ENCODE results near the gene PIBF1.

Gene PIBF1

GRCh38 chr13:73061473-73061872 lies 279.5 kb downstream of the PIBF1 start:
- no peak for DNase-seq (ENCODE audit: low read depth)
- TF ChIP-seq, protein P1, sequence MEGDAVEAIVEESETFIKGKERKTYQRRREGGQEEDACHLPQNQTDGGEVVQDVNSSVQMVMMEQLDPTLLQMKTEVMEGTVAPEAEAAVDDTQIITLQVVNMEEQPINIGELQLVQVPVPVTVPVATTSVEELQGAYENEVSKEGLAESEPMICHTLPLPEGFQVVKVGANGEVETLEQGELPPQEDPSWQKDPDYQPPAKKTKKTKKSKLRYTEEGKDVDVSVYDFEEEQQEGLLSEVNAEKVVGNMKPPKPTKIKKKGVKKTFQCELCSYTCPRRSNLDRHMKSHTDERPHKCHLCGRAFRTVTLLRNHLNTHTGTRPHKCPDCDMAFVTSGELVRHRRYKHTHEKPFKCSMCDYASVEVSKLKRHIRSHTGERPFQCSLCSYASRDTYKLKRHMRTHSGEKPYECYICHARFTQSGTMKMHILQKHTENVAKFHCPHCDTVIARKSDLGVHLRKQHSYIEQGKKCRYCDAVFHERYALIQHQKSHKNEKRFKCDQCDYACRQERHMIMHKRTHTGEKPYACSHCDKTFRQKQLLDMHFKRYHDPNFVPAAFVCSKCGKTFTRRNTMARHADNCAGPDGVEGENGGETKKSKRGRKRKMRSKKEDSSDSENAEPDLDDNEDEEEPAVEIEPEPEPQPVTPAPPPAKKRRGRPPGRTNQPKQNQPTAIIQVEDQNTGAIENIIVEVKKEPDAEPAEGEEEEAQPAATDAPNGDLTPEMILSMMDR (IDR thresholded peaks at IDR 0.05; ENCODE audit: low read length, missing control alignments), result no peak
- H3K4me3 ChIP-seq (replicated peaks; ENCODE audit: low read depth, low read length), result peak overlapping the region; percentile 67

DNA sequence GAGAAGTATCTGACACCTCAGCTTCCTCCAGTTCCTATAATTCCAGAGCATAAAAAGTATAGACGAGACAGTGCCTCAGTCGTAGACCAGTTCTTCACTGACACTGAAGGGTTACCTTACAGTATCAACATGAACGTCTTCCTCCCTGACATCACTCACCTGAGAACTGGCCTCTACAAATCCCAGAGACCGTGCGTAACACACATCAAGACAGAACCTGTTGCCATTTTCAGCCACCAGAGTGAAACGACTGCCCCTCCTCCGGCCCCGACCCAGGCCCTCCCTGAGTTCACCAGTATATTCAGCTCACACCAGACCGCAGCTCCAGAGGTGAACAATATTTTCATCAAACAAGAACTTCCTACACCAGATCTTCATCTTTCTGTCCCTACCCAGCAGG lies 279.9 kb downstream of the PIBF1 start:
- no peak for DNase-seq (ENCODE audit: low read depth)
- TF ChIP-seq, protein P1 (IDR thresholded peaks at IDR 0.05; ENCODE audit: low read length, missing control alignments), result no peak
- H3K4me3 ChIP-seq (replicated peaks; ENCODE audit: low read depth, low read length), result no peak overlapping the region

DNA sequence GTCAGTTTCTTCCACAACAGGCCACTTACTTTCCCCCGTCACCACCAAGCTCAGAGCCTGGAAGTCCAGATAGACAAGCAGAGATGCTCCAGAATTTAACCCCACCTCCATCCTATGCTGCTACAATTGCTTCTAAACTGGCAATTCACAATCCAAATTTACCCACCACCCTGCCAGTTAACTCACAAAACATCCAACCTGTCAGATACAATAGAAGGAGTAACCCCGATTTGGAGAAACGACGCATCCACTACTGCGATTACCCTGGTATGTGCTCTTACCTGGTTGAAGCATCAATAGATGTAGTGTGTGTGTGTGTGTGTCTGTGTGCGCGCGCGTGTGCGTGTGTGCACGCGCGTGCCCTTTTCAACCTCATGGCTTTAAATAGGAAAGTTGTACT lies 280.5 kb downstream of the PIBF1 start:
- TF ChIP-seq, protein P1 (IDR thresholded peaks at IDR 0.05; ENCODE audit: low read length, missing control alignments), result no peak
- no peak for DNase-seq (ENCODE audit: low read depth)
- no peak overlapping the region for H3K4me3 ChIP-seq (replicated peaks; ENCODE audit: low read depth, low read length)

- DNase-seq (ENCODE audit: low read depth), result no peak
- H3K4me3 ChIP-seq (replicated peaks; ENCODE audit: low read depth, low read length), result no peak overlapping the region
- TF ChIP-seq, protein P1 (IDR thresholded peaks at IDR 0.05; ENCODE audit: low read length, missing control alignments), result no peak
These were observed 281.2 kb downstream of the PIBF1 start for GRCh38 chr13:73063166-73063565.

- no peak overlapping the region for H3K4me3 ChIP-seq (replicated peaks; ENCODE audit: low read depth, low read length)
- TF ChIP-seq, protein P1 (IDR thresholded peaks at IDR 0.05; ENCODE audit: low read length, missing control alignments), result no peak
- no peak for DNase-seq (ENCODE audit: low read depth)
These were observed 283.1 kb downstream of the PIBF1 start for GRCh38 chr13:73065036-73065435.

GRCh38 chr13:73065665-73066340 lies 283.9 kb downstream of the PIBF1 start:
- TF ChIP-seq, protein P1 (IDR thresholded peaks at IDR 0.05; ENCODE audit: low read length, missing control alignments), result no peak
- H3K4me3 ChIP-seq (replicated peaks; ENCODE audit: low read depth, low read length), result no peak overlapping the region

More at GRCh38 chr13:73065665-73066340, 283.9 kb downstream of the PIBF1 start:
- DNase-seq (ENCODE audit: low read depth), result no peak

Data from fibroblast of pulmonary artery (primary cell).